ENCODE results near the gene ZNF784.

GRCh38 chr19:55581145-55581822, 43.1 kb downstream of the ZNF784 start:
- no peak for TF ChIP-seq EZH2 (optimal IDR thresholded peaks at IDR 0.05; ENCODE audit: low read depth, low read length)
- TF ChIP-seq CTCF (IDR thresholded peaks at IDR 0.05; ENCODE audit: low read length) = no peak
